HL-60 (cell line): ENCODE results near the gene KCNT1.

Experiments
- DNase-seq, 2 experiments: peaks; one replicate each; pipeline ENCODE4 v3.0.0-alpha.2; 2010 to 2020; ENCODE audit warnings: low read depth in 1 of 2, low spot score in 1 of 2
- H3K27ac ChIP-seq: fragments of 250-450 bp; sonication (Bioruptor Pico); replicated peaks from 2 replicates; pipeline ENCODE4 v1.5.1; 2020; ENCODE audit warnings: mild to moderate bottlenecking, moderate library complexity
- H3K27me3 ChIP-seq: fragments of 250-450 bp; sonication (Bioruptor Pico); 2 replicates; pipeline ENCODE4 v1.5.1; 2021; ENCODE audit warnings: mild to moderate bottlenecking, moderate library complexity; ENCODE audit not compliant: insufficient read depth, poor library complexity, severe bottlenecking
- H3K4me3 ChIP-seq: replicated peaks from 2 replicates; pipeline ENCODE4 v1.5.1; 2011; ENCODE audit warnings: mild to moderate bottlenecking, control low read depth, low read length; ENCODE audit not compliant: insufficient read depth
- CTCF ChIP-seq: IDR thresholded peaks from one replicate; pipeline ENCODE4 v1.5.1; 2011; ENCODE audit warnings: low read length, control low read depth, inconsistent platforms; ENCODE audit not compliant: insufficient read depth
- GABPA ChIP-seq: IDR thresholded peaks from 2 replicates; pipeline ENCODE4 v1.6.1; 2012; ENCODE audit warnings: low read depth
- POLR2AphosphoS5 ChIP-seq: IDR thresholded peaks from 2 replicates; pipeline ENCODE4 v1.6.1; 2012; ENCODE audit warnings: low read depth
- REST ChIP-seq: IDR thresholded peaks from 2 replicates; pipeline ENCODE4 v1.6.1; 2012; ENCODE audit warnings: low read depth; ENCODE audit not compliant: insufficient replicate concordance
- SPI1 ChIP-seq: IDR thresholded peaks from 2 replicates; pipeline ENCODE4 v1.6.1; 2012; ENCODE audit warnings: low read depth, mild to moderate bottlenecking, borderline replicate concordance

KCNT1 gene

GRCh38 chr9:135676891-135677290 is 25.1 kb upstream of the KCNT1 start:
- Histone ChIP-seq H3K27ac (no peak overlapping the region), H3K4me3 (no peak overlapping the region), H3K27me3 (no peaks in the 10 kb centered on the region)
- TF ChIP-seq SPI1 = no peak
- TF ChIP-seq CTCF = no peak
- no peak for TF ChIP-seq GABPA
- TF ChIP-seq REST = no peak
- TF ChIP-seq POLR2AphosphoS5 = no peak
- DNase-seq = no peak

GRCh38 chr9:135677641-135678168 is 24.3 kb upstream of the KCNT1 start:
- no peak for DNase-seq
- no peak overlapping the region for H3K4me3 ChIP-seq
- no peaks in the 10 kb centered on the region for H3K27me3 ChIP-seq
- no peak overlapping the region for H3K27ac ChIP-seq
- TF ChIP-seq GABPA (no peak), SPI1 (no peak), REST (no peak), POLR2AphosphoS5 (no peak)

GRCh38 chr9:135678236-135679017 is 23.6 kb upstream of the KCNT1 start:
- Histone ChIP-seq H3K27me3 (no peaks in the 10 kb centered on the region), H3K4me3 (no peak overlapping the region), H3K27ac (no peak overlapping the region)
- no peak for DNase-seq
- TF ChIP-seq REST (no peak), GABPA (no peak), SPI1 (no peak), CTCF (no peak), POLR2AphosphoS5 (no peak)
